ENCODE measurements around the gene ZCCHC7. TPM values are rescaled to one million over a fixed set of nuclear protein-coding genes. Genes with fewer than 3 reads are reported as not detected.
"Not testable (repeated sequence)": the region's sequence is repeated elsewhere in the genome, so short reads cannot be mapped to it uniquely, and the experiment has no call there.

ZCCHC7 gene
- total RNA-seq, 1 donor from 2014 or later = 9.9 TPM

DNA sequence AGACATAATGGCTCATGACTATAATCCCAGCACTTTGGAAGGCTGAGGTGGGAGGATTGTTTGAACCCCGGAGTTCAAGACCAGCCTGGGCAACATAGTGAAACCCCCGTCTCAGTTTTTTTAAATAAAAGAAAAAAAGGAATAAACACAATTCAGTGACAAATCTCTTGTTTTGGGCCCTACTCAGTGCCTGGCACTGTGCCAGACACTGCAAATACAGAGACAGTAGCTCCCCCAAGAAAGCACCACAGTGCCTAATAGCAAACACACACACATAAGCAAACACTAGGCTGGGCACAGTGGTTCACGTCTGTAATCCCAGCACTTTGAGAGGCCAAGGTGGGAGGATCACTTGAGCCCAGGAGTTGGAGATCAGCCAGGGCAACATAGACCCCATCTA is 252.5 kb downstream of the ZCCHC7 start:
- no peak for DNase-seq (ENCODE audit: low read depth in 2 of 2)

DNA sequence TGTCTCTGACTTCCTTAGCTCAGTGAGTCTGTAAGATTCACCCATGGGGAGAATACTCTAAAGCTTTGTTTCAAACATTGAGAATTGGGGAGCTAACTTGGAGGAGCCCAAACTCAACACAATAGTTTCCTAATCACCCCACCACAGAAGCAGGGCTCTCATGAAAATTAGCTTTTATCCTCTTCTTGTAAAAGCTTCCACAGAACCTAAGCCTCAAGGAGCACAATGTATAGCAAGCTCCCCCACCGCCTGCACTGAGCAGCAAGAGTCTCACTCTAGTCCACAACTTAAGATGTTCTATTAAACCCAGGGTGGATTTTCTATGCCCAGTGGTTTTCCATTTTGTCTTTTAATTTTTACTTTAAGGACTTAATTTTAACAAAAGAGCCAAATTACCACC is 253.2 kb downstream of the ZCCHC7 start:
- no peak for DNase-seq (ENCODE audit: low read depth in 2 of 2)

DNA sequence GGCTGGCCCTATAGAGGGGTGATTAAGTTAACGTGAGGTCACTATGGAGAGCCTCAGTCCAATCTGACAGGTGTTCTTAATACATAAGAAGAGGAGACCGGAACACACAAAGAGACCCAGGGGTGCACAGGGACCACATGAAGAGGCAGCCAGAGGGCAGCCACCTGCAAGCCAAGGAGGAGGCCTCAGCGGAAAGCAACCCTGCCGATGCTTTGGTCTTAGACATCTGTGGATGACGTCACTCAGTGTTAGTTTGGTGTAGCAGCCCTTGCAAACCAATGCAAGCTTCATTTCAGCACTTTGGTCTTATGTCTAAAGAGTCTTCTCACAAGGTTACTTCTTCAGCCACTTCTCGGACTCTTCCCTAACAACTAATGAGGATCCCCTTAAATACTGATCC is 254.5 kb downstream of the ZCCHC7 start:
- DNase-seq (ENCODE audit: low read depth in 2 of 2) = no peak

DNA sequence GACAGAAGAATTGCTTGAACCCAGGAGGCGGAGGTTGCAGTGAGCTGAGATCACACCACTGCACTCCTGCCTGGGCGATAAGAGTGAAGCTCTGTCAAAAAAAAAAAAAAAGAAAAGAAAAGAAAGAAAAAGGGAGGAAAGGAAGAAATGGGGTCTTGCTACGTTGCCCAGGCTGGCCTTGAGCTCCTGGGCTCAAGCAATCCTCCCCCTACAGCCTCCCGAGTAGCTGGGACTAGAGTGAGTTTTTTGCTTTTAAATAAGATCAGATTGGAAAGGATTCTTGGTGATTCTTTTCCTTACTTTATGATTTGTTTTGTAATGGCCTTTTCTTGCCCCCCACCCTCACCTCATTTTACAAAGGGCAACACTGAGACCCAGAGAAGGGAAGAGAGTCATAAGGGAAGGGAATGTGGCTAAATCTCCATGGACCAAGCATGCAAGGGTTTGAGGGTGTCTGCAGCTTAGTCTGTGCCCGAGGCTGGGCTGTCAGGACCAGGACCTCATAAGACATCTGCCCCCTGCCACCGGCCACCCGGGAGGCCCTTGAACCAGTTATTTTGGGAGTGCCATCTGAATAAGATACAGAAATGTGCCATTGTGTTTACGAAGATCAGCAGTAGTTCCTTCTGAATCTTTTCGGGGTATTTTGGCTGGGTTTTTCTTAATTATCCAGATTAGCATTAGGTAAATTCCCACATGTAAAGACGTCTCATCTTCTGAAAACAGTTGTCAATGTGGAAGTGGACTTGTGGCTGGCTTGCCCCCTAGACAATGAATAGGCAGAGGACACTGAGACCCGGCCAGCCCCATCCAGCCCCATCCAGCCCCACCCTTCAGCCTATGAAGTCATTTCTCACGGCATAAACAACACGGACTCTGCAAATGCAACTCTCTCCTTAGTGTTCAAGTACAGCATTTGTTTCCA is 257.6 kb downstream of the ZCCHC7 start:
- no peak for DNase-seq (ENCODE audit: low read depth in 2 of 2)

DNA sequence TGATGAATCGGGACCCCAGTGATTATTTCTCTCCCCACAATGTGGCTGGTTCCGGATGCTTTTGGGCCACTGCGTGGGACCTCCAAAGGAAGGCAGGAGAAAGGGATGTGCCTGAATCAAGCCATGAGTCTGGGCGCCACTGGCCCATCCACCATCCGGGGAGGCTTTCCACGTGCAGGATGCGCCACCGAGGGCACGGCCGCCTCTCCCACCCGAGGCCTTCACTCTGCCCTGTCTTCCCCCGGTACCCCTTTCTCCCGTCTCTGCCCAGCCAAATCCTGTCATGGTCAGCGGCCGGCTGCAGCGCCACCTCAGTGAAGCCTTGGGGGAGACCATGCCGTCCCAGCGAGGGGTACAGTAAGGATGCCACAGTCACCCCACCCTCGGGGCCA is 258.2 kb downstream of the ZCCHC7 start:
- no peak for DNase-seq (ENCODE audit: low read depth in 2 of 2)

- DNase-seq (ENCODE audit: low read depth in 2 of 2) = no peak
Measured at GRCh38 chr9:37379835-37380234, 259.5 kb downstream of the ZCCHC7 start.

DNA sequence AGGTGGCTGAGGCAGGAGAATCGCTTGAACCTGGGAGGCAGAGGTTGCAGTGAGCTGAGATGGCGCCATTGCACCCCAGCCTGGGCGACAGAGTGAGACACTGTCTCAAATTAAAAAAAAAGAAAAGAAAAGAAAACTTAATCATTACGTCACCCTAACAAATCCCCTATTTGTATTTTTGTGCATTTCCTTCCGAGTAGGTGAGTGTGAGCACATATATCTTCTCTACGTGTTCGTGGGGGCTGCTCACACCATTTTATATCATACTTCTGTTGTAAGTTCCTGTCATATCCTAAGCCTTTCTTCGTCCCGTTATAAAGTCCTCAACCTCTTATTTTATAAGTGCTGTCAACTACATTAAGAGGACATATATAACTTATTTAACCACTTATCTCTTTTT is 260.2 kb downstream of the ZCCHC7 start:
- no peak for DNase-seq (ENCODE audit: low read depth in 2 of 2)

DNA sequence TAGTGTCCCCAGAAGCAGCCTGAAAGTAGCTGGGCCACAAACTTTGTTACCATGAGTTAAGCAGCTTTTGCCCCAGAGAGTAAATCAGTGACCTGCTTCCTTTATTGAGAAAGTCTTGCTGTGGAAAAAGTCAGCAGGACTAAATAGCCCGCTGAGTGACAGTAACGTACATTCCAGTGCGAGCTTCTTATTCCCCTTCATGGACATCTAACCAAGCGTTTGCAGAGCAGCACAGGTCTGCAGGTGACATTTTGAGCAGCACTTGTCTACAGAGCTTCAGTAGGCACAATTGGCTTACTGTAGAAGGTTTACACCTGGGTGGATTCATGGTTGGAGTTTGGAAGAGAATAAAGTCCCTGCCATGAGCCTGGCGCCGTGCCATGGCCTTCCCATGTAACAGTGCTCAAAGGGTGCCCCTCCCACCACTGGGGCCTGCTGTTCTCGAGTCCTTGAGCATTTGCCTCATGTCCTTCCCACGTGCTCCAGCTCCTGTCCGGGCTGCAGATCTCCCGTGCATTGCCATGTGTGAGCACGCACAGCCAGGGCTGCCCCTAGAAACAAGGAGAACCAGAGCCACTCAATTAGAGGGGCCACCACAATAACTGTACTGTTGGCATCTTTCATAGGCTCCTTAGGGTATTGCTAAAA is 260.8 kb downstream of the ZCCHC7 start:
- no peak for DNase-seq (ENCODE audit: low read depth in 2 of 2)

- DNase-seq (ENCODE audit: low read depth in 2 of 2) = no peak
Measured at GRCh38 chr9:37382161-37382981, 262.0 kb downstream of the ZCCHC7 start.

DNA sequence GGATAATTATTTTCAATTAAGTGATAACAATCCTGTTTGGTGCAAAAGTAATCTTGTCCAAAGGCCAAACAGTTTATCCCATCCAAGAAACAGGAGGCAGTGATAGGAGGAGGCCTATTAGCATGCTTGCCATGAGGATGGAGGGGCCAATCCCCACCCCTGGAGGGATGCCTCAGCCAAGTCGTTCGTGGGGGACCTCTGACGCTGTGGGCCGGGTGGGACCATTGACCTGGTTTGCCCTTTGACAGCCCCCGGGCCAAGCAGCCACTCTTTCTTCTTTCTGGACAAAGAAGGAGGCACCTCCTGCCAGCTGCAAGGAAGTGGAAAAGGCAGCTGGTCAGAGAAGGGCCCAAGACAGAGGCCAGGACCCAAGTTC is 262.6 kb downstream of the ZCCHC7 start:
- DNase-seq (ENCODE audit: low read depth in 2 of 2) = no peak

GRCh38 chr9:37383393-37383792 is 263.0 kb downstream of the ZCCHC7 start:
- no peak for DNase-seq (ENCODE audit: low read depth in 2 of 2)

- DNase-seq (ENCODE audit: low read depth in 2 of 2) = no peak
Measured at GRCh38 chr9:37383876-37384746, 263.7 kb downstream of the ZCCHC7 start.

DNA sequence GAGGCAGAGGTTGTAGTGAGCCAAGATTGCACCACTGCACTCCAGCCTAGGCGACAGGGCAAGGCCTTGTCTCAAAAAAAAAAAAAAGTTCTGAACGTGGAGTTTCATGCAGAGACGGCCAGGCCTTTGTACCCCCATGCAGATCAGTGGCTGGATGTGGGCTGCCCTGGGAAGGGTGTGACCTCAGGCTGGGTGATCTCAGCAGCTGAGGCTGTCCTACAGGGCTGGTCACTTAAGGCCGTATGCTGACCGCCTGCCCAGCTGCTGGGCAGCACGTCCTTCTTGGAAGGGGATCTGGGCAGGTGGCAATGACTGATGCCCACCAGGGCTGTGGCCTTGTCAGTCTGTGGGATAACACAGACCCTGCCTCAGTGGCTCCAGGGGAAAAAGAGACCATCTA is 264.9 kb downstream of the ZCCHC7 start:
- DNase-seq (ENCODE audit: low read depth in 2 of 2) = no peak

- DNase-seq (ENCODE audit: low read depth in 2 of 2) = no peak
Measured at GRCh38 chr9:37386988-37387387, 266.6 kb downstream of the ZCCHC7 start.

- DNase-seq (ENCODE audit: low read depth in 2 of 2) = peak; percentile 9 to 21
Measured at GRCh38 chr9:37390759-37391158, 270.4 kb downstream of the ZCCHC7 start.

DNA sequence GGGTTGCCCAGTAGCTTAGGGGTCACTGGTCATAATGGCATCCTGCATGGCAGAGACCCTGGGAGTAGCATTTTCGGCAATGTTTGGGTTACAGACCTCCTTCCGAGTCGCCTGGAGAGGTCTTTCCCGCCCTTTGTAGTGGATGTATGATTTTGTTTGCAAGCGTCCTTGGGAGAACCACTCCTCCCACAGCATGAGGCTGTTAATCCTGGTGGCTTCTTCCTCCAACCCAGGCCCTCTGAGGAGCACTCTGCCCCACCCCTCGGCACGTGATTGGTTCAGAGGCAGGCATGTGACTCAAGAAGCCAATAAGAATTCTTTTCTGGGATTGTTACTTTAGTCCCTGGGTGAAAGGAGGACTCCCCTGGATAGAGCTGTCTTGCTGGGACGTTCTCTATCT is 271.9 kb downstream of the ZCCHC7 start:
- no peak for DNase-seq (ENCODE audit: low read depth in 2 of 2)

DNA sequence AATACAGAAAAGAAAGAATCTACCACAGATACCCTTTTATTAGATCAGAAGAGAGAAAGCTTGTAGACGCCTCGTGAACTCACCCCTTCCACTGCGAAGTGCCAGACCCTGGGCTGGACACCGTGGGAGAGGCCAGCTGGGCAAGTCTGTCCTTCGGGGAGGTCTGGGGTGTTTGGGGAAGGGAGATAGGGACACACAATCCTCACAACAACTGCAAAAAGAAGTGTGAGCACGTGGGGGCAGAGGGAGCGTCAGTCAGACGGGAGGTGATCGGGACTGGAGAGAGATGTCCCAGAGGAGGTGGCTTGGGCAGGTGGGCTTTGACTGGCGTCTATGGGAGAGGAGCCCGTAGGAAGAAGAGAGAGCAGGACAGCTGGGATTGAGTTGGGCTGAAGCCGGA is 274.9 kb downstream of the ZCCHC7 start:
- no peak for DNase-seq (ENCODE audit: low read depth in 2 of 2)

DNA sequence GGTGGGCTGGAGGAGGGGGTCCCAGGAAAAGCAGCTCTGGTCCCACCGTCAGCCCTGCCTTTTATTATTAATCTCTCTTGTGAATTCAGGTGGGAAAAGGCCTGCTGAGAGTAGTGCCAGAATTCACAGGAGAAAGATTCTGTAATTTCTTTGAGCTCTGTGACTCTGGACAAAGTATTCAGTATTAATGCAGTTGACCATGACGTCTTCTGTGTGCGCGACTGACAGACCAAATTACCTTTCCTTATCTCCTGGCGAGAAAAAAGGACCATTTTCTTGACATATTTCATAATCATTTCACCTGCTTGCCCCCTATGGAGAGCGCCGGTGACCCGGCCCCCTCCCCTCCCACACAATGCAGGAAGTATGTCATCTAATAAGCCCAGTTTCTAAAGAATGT is 275.3 kb downstream of the ZCCHC7 start:
- DNase-seq (ENCODE audit: low read depth in 2 of 2) = no peak

- DNase-seq (ENCODE audit: low read depth in 2 of 2) = not testable (repeated sequence)
Measured at GRCh38 chr9:37397948-37398347, 277.6 kb downstream of the ZCCHC7 start.

DNA sequence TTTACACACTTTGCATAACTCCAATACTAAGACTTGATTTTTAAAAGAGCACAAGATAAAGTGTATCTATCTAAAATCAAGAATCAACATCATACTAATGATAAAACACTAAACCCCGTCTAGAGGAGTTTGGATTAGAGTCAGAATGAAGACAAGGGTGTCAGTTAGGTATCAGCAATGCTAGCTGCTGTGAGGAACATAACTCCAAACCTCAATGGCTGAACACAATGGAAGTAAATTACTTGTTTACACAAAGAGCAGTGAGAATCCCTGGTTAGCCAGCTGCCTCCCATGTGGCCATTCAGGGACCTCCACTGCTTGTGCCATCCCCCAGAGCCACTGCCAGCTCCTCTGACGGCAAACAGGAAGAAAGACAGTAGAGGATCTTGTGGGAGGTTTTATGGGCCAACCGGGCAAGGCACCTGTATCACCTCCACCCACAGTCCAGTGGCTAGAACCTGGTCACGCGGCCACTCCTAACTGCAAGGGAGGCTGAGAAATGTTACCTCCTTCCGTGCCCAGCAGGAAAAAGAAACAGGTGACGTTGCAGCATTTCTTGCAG is 278.2 kb downstream of the ZCCHC7 start:
- no peak for DNase-seq (ENCODE audit: low read depth in 2 of 2)

DNA sequence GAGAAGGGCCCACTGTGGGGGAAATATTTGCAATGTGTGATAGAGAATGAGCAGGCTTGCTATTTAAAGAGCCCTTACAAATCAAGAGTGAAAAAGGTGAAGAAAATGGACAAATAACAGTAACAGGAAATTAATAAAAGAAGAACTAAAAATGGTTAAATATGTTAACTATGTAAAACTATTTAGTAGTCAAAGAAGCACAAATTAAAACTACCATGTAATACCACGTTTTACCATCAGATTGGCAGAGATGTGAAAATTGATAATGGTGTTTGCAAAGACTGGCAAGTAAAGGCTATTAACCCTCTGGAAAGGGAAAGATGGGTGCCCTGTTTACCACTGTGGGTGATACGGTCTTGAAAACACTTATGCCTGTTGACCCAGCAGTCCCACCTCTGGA is 279.0 kb downstream of the ZCCHC7 start:
- no peak for DNase-seq (ENCODE audit: low read depth in 2 of 2)
